ENCODE measurements around the gene FAM222B.
A peak's percentile ranks its signal among the peaks of the same experiment; 100 is the strongest.

The FAM222B gene

DNA sequence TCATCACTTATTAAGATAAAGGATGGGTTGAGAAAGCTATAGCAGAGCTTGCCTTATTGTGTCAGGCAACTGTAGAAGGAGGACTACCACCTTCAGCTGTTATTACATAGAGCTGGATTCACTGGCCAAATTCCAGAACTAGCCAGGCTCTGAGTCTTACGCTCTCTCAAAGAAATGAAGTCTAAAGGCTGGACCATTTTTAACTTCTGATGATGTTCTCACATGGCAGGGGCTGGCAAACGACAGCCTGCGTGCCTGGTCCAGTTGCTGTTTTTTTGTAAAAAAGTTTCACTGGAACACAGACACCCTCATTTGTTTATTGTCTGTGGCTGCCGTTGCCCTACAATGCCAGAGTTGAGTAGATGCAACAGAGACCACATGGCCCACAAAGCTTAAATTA is 77.6 kb downstream of the FAM222B start:
- no peak for DNase-seq (ENCODE audit: low spot score)

DNA sequence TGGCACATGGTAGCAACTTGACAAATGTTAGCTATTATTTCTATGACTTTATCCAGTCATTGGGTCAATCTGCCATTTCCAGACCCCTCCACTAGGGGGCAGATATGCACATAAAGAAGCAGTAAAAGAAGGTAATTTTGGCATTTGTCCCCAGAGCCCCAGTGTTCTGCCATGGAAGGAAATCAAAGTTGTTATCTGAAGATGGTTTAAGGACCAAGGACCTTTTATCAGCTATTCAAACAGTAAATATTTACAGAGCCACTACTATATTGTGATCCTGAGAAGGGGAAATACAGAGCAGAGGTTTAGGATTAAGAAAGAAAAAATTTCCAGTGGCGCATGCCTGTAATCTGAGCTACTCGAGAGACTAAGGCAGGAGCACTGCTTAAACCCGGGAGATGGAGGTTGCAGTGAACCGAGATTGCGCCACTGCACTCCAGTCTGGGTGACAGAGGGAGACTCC is 78.8 kb downstream of the FAM222B start:
- DNase-seq (ENCODE audit: low spot score), result peak; percentile 88

DNA sequence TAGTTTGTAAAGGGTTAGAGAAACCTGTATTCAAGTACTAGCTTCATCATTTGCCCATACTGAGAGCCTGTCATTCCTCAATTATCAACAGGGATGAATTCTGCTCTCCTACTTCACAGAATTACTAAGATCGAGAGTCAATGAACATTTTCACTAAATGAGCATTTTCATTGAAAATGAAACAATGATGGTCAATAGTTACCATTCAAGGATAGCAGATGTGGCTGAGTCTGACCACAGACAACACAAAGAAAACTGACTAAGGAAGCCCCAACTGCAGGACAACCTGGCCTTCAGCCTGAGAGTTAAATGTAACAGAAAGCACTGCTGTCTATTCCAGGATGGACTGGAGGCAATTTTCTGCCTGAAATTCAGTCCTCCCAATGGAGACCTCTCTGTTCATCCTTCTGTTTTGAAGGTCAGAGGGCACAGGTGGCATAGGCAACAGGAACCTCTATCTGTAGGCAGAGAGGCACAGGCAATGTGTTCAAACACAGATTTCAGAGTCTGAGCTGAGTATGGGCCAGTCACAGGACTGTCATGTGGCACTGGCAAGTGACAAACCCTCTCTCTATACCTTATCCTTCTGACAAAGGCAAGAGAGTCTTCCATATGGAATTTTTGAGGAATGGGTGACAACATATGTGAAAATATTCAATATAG is 79.3 kb downstream of the FAM222B start:
- no peak for DNase-seq (ENCODE audit: low spot score)

DNA sequence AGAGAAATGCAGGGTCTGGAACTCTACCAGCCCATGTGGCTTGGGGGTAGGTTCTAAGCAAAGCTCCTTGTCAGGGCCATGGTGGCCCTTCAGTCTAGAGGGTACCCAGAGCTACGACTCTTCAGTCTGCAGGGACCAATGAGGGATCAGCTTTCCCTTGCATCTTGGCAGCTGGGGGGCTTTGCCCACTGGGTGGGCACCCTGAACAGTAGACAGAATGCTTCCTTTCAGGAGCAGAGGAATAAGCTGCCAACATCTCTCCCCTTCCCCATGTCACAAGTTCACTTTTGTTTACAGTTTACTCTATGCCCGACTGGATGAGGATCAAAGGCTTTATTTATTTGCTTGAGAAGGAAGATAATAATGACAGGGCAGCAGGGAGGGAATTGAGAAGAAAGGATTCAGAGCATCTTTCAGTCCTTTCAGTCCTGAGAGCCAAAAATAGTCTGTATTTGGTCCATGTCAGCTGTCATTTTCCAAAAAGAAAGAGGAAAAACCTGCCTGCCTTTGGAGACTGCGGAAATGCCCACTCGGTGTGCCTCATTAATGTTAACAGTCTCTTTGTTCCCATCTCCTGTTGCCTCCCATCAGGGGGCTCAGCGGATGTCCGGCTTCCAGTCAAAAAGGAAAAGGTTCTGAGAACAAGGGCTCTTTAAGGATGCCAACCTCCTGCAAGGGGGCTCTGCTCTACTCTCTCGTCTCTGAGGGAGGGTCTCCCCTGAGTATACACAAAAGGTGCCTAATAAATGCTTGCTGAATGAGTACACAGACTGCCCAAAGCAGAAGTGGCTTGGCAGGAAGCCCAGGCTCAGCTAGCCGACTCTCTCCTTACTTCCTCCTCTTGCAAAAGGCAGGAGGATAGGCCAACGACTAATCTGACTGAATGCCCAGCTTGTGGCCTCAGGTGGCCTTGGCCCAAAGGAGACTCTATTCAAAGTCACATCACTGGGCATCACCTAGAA is 81.7 kb downstream of the FAM222B start:
- DNase-seq (ENCODE audit: low spot score), result no peak

DNA sequence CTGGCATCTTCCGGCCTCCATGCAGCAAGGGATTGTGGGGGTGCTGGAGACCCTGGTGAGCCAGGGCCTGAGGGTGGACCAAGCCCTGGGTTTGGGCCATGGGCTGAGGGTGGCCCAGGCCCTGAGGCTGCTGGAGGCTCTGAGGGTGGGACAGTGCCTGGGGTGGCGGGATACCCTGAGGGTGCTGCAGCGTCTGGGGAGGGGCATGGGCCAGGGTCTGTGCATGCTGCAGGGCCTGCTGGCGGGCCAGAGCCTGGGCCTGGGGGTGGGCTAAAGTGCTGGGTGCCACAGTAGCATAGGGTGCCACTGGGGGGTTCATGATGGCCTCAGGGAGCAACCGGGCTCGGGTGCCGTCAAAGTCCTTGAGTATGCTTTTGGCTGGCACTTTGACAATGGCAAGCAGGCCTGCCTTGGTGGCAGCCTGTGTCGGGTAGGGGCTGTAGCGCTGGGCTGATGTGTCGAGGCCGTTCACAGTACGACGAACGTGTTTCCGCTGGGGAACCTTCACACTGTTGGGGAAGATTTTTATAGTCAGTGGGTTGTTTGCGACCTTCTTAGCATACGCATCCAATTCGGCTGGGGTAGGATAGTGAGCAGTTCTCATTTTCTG is 83.2 kb downstream of the FAM222B start:
- DNase-seq (ENCODE audit: low spot score), result no peak

DNA sequence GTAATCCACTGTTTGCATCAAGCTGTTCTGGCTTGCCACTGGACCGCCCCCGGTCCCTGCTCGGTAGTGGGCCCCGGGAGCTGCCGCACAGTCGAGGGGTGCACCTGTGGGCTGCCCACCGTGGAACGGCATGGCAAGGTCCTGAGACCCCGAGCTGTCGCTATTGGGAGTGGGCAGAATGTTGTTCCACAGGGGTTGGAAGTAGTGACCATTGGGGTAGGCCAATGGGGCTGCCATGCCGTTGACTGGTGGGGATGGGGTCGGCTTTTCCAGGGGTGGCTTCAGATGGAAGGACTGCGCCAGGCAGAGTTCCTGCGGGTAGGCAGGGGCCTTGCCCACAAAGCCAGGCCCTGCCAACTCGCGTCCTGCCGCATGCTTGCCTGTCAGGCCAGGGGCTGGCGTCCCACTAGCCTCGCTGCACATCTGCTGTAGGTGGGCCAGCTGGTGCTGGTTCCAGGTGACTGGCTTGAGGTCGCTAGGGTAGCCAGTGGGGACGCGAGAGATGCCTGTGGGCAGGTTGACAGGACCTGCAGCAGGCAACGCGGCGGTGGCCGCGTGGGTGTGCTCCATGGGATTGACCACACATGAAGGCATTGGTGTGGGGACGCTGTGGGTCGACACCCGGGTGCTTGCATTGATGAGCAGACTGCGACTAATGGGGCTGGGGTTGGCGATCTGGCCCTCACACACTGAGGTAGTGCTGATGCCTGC is 84.0 kb downstream of the FAM222B start:
- DNase-seq (ENCODE audit: low spot score), result no peak

DNA sequence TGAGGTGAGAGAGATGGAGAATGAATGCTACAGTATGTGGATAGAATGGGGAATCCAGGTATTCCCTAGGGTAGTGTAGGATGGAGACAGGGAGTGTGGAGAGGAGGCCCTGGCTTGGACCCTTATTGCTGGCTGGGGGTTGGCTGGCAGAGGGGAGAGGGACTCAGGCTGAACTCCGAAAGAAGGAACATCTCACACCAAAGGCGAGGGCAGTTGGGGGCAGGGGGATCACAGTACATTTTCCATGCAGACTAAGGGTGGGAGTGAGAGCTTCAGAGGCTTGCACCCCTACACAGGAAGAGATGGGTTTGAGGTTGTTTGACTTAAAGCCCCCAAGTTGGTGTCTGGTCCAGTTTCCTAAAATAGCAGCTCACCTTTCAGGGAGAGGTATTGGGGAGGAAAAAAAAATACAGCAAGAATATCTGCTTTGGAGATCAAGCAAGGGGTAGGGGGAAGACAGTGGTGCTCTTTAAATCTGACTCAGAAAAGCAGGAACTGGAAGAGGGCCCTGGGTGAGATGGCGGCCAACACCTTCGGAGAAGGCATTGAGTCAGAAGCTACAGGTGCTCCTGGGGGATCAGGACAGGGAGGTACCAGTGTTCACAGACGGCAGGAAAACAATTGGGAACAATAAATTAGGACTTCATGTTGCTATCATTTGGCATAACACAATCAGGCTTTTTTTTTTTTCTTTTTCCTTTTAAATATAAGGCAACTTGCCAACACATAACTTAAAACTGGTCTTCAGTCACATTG is 86.4 kb downstream of the FAM222B start:
- DNase-seq (ENCODE audit: low spot score), result no peak

DNA sequence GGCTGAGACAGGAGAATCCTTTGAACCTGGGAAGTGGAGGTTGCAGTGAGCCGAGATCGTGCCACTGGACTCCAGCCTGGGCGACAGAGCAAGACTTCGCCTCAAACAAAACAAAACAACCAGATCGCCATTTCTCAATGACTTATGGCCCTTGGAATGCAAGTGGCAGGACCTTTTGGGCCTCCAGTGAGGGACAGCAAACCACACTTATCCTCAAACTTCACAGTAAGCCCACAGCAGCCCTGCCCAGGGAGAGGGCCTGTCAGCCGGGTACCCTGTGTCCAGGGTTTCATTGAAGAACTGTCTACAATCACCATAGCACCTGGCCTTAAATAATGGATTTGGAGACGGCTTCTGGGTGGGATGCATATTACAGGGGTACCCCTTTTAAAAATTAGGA is 87.1 kb downstream of the FAM222B start:
- DNase-seq (ENCODE audit: low spot score), result no peak

DNA sequence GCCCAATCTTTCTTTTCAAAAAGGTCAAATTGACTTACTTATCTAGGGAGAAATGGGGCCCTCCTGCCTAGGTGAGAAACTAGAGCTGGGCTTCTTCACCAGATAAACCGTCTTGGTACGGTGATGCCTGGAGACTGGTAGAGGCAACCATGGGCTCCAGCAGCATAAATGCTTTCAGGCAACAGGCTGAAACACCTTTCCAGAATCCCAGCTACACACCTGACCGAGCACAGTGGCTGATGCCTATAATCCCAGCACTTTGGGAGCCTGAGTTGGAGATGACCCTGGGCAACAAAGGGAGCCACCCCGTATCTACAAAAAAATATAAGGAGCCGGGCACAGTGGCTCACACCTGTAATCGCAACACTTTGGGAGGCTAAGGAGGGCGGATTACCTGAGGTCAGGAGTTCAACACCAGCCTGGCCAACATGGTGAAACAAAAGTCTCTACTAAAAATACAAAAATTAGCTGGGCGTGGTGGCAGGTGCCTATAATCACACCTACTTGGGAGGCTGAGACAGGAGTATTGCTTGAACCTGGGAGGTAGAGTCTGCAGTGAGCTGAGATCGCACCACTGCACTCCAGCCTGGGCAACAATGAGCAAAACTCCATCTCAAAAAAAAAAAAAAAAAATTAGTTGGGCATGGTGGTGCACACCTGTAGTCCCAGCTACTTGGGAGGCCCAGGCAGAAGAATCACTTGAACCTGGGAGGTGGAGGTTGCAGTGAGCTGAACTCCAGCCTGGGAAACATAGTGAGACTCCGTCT is 90.8 kb downstream of the FAM222B start:
- no peak for DNase-seq (ENCODE audit: low spot score)

DNA sequence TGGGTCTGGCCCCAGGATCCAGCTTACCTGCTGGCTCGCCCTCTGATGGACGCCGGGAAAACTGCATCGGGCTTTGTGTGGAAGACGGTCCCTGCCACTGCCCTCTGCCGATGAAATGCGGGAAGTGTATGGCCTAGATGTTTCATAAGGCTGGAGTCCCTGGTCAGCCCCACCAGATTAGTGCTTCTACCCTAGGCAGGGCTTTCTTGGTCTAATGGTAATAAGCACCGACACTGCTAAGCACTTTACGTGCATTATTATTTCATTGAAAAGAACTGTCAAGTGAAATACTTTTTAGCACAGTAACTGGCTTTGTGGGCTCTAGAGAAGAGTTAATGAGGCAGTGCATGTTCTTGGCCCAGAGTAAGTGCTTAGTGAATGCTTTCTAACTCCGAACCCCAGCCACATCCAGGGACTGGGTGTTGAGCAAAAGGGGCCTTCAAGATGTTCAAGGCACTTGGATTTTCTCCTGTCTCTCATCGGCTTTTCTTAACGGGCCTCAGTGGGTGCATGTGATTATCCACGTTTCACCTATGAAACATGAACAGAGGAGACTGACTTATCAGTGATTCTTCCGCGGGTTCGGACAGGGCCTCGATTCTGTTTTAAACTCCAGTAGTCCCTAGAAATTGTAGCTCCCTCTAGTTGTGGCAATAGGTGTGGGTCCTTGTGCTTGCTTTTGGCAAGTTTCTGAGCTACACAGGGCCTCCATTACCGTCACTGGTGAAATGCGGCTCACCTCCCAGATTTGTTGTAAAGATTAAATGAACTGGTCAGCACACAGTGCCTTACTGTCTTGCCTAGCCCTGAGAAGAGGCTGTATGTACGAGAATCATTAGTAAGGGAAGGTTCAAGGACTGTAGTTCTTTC is 92.2 kb downstream of the FAM222B start:
- peak; percentile 94 for DNase-seq (ENCODE audit: low spot score)

DNA sequence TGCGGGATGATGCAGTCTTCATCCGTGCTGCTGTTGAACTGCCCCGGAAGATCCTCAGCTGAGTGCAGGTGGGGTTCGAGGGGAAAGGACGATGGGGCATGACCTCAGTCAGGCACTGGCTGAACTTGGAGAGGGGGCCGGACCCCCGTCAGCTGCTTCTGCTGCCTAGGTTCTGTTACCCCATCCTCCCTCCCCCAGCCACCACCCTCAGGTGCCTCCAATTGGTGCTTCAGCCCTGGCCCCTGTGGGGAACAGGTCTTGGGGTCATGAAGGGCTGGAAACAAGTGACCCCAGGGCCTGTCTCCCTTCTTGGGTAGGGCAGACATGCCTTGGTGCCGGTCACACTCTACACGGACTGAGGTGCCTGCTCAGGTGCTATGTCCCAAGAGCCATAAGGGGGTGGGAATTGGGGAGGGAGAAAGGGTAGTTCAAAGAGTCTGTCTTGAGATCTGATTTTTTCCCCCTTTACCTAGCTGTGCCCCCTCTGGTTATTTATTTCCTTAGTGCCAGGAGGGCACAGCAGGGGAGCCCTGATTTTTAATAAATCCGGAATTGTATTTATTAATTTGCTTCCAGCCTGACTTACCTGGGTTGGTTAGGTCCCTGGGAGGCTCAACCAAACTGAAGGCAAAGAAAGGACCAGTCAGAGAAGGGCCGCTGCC is 92.9 kb downstream of the FAM222B start:
- DNase-seq (ENCODE audit: low spot score), result no peak

DNA sequence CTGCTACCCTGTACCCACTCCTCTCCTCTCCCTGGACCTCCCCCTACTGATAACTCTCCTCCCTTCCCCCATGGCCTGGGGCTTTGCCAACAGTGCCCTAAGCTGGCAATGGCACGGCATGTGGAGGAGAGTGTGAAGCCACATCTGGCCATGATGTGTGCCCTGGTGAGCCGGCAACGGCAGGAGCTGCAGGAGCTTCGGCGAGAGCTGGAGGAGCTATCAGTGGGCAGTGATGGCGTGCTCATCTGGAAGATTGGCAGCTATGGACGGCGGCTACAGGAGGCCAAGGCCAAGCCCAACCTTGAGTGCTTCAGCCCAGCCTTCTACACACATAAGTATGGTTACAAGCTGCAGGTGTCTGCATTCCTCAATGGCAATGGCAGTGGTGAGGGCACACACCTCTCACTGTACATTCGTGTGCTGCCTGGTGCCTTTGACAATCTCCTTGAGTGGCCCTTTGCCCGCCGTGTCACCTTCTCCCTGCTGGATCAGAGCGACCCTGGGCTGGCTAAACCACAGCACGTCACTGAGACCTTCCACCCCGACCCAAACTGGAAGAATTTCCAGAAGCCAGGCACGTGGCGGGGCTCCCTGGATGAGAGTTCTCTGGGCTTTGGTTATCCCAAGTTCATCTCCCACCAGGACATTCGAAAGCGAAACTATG is 93.6 kb downstream of the FAM222B start:
- DNase-seq (ENCODE audit: low spot score), result no peak

DNA sequence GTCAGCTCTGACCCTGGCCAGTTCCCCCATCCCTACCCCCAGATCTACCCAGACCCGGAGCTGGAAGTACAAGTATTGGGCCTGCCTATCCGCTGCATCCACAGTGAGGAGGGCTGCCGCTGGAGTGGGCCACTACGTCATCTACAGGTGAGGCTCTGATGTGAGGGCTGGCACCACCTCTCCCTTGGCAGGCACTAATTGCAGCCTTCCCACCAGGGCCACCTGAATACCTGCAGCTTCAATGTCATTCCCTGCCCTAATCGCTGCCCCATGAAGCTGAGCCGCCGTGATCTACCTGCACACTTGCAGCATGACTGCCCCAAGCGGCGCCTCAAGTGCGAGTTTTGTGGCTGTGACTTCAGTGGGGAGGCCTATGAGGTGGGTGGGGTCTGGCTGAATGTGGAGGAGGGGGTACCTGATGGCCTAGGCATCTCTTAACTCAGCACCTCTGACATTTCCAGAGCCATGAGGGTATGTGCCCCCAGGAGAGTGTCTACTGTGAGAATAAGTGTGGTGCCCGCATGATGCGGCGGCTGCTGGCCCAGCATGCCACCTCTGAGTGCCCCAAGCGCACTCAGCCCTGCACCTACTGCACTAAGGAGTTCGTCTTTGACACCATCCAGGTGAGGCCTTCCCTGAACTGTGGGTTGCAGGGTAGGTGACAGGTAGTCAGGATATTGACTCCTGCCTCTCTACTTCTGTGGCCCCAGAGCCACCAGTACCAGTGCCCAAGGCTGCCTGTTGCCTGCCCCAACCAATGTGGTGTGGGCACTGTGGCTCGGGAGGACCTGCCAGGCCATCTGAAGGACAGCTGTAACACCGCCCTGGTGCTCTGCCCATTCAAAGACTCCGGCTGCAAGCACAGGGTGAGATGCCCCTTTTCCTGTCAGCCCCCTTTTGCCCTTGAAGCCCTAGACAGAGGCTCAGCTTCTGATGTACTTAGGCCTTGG is 94.5 kb downstream of the FAM222B start:
- DNase-seq (ENCODE audit: low spot score), result no peak

DNA sequence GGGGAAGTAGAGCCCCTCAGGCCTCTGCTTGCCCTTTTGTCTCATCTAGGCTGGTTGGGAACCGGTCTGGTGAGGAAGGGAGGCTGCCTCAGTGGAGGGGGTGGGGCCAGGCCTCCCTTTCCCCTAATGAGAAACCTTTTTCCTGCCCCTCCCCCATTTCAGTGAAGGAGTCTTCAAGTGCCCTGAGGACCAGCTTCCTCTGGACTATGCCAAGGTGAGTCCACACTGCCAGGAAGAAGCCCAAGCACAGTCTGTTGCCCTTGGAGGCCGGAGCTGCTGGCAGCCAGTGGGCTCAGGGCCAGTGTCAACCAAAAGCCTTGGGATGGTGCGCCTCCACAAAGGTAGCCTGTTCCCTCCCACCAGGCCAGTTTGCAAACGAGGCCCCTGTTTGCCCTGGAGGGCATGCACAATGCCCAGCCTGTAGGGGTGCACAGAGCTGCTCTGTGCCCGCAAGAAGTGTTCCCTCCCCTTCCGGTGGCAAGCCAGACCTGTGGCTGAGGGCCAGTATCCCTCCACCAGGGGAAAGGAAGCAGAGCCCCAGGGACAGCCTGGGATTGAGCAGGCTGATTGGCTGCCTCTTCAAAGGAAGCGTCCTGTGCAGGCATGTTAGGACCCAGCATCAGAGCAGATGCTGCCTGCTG is 95.4 kb downstream of the FAM222B start:
- DNase-seq (ENCODE audit: low spot score), result no peak

DNA sequence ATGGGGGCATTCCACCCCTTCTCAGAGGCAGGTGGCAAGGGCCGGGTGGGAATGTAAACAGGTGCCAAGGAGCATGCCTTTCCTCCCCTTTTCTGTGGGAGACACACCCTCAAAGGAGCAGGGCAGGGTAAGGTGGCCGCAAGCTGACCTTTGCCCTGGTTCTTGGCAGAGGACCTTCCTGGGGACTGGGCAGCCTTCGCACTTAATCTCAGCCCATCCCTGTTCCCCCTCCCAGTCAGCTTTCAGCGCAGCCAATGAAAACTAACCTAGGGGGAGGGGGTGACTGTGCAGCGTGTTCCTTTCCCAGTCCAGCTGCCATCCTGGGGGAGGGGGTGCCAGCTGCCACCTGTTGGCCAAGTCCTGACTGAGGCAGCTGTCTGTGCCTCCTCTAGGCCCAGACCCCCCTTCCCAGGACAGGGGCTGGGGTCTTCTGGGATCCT is 96.0 kb downstream of the FAM222B start:
- no peak for DNase-seq (ENCODE audit: low spot score)

DNA sequence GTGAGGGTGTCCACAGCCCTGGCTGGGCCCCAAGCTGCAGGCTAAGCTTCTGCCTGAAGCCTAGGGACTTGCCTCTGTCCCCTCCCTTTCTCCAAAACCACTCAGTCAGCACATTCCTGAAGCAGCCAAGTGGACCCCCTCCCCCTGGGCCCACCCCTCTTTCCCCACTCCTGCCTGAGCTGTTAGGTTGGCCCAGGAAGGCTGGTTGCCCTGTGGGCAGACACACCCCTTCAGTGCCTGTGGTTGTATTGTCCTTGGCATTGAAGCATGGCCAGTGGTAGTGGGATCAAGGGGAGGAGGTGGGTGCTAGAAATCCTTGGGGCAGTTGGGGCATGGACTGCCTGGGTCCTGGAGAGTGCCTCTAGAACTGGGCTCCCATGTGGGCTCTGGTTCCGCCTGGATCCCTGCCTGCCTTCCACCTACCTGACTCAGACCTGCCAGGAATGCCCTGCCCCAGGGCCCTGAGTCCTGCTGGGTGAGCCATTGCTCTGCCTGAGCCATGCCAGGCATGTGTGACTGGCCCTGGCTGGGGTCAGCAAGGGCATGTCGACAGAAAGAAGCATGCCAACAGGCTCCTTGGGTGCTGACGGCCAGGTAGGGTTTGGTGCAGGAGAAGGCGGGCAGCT is 96.7 kb downstream of the FAM222B start:
- no peak for DNase-seq (ENCODE audit: low spot score)

Data from NAMALWA (cell line).